ENCODE measurements around the gene AUTS2.
A peak's percentile ranks its signal among the peaks of the same experiment; 100 is the strongest.
"Not testable (repeated sequence)": the region's sequence is repeated elsewhere in the genome, so short reads cannot be mapped to it uniquely, and the experiment has no call there.

AUTS2 gene

DNA sequence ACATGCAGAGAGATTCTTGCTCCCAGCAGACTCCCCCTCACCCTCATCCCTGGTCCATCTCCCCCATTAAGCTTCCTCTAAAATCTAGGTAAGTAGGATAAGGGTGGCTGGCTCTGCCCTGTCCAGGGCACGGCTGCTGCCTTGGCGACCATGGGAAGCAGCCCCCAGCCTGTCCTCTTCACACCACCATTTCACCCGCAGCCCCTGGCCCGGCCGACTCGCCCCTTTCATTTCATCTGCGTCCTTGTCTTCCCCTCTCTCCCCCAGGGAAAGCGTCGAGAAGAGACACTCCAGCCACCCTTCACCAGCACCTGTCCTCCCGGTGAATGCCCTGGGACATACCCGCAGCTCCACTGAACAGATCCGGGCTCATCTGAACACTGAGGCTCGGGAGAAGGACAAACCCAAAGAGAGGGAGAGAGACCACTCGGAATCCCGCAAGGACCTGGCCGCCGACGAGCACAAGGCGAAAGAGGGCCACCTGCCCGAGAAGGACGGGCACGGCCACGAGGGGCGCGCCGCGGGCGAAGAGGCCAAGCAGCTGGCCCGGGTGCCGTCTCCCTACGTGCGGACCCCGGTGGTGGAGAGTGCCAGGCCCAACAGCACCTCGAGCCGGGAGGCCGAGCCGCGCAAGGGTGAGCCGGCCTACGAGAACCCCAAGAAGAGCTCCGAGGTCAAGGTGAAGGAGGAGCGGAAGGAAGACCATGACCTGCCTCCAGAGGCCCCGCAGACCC, 1191.4 kb downstream of the AUTS2 start:
- no peak for DNase-seq

DNA sequence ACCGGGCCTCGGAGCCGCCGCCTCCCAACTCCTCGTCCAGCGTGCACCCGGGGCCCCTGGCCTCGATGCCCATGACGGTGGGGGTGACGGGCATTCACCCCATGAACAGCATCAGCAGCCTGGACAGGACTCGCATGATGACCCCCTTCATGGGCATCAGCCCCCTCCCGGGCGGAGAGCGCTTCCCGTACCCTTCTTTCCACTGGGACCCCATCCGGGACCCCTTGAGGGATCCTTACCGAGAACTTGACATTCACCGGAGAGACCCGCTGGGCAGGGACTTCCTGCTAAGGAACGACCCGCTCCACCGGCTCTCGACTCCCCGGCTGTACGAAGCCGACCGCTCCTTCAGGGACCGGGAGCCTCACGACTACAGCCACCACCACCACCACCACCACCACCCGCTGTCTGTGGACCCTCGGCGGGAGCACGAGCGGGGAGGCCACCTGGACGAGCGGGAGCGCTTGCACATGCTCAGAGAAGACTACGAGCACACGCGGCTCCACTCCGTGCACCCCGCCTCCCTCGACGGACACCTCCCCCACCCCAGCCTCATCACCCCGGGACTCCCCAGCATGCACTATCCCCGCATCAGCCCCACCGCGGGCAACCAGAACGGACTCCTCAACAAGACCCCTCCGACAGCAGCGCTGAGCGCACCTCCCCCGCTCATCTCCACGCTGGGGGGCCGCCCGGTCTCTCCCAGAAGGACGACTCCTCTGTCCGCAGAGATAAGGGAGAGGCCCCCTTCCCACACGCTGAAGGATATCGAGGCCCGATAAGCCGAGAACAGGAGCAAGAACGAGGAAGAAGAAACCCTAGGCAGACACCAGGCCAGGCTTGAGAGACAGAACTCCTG, 1192.2 kb downstream of the AUTS2 start:
- DNase-seq = no peak

GRCh38 chr7:70791341-70791740, 1193.1 kb downstream of the AUTS2 start:
- DNase-seq = no peak

- DNase-seq = no peak
Measured at GRCh38 chr7:70793060-70793459, 1194.8 kb downstream of the AUTS2 start.

DNA sequence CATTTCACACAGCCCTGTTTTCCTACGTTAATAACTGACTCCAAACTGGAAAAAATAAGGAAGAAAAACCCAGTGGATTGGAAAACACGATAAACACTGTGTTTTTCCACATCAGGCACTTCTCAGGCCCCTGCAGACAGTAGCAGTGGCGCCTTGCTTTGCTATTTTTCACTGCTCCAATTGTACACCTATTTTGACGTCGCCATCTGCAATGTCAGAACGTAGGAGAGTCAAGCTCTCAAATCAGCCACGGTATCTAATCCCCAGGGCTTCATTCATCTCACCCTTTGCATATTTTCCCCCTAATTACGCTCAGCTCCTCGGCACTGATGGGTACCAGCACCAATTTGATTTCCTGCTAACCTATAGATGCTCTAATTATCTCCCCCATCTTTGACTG, 1195.5 kb downstream of the AUTS2 start:
- no peak for DNase-seq

DNA sequence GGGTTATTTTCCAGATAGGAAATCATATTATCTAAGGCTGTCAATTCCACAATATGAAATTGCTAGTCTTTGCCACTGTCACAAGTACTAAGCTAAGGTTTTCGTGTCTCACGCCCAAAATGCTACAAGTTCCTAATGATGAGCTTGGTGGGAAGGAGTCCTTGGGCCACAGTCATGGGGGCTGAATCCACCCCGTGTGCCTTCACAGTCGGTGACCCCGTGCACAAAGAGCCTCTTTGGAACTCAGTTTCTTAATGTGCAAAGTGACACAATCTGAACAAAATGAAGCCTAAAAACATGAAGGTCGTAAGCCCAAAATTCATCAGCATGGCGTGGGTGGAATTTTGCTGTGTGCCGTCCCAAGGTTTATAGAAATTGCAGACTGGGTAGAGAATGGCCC, 1196.7 kb downstream of the AUTS2 start:
- no peak for DNase-seq

DNA sequence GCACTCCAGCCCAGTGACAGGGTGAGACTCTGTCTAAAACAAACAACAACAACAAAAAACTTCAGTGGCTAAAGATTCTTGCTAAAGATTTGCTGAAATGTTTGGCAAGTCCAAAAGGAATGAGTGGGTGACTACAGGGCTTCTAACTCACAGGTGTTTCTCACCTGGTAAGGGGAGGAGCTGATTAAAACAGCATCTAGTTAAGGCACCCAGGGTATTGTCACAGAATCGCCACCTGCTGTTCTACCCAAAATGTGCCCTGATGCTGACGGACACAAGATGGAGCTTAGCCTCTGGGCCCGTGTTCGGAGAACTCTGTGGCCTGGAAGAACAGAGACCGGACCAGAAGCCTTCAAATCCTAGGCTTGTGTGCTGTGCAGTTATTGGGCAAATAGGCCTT, 1197.7 kb downstream of the AUTS2 start:
- DNase-seq = no peak

DNA sequence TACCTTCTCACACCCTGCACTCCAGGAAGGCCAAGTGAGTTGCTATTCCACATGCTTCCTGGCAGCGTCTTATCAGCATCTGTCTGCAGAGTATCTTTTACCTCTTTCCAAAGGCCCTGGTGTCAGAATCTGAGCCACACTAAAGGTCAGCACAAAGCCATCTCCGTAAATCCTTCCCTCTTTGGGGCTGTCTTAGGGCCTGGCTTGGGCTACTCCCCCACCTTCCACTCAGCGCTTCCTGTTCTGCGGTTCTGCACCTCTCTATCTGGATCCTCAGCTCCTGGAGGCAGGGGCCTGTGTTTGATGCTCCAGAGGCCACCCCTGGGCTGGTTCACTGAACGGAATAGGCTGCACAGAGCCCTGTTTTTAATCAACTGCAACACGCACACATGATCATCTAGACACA, 1198.8 kb downstream of the AUTS2 start:
- DNase-seq = no peak

DNA sequence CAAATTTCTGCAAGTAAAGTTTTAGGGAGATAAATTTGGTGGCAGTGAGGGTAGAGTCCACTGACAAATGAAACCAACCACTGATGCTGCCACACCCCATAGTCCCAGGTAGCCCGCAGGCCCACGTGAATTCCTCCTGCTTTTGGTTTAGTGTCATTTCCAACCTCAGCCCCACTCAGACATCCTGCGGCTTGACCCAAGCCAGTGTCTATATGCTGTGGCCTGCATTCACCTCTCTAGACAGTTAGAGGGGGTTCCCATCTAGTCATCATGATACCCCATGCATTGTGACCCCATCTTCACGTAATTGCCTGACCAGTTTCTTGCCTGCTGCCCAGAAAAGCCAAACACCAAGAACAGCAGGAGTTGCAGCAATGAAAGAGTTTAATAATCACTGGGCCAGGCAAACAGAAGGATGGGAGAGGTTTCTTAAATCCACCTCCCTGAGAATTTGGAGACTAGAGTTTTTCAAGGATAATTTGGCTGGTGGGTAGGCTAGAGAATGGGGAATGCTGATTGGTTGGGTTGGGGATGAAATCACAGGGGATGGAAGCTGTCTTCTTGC, 1201.6 kb downstream of the AUTS2 start:
- no peak for DNase-seq

GRCh38 chr7:70805360-70805759, 1207.1 kb downstream of the AUTS2 start:
- no peak for DNase-seq

DNA sequence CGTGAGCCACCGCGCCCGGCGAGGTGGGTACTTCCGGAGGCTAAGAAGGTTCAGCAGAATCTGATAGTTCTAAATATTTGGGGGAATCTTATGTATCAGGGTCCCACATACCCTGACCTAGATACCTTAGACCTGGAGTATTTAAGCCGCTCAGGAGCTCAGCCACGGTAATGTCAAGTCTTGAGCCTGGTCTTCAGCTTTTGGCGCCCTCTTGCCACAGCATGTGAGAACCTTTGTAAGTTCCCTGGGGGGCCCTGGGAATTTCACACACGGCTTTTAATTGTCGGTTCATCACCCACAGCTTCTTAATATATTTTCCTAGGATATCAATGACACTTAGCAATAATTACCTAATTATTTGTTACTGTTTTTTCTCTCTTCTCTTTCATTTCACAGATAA, 1209.4 kb downstream of the AUTS2 start:
- no peak for DNase-seq

- DNase-seq = no peak
Measured at GRCh38 chr7:70808876-70809275, 1210.6 kb downstream of the AUTS2 start.

GRCh38 chr7:70810558-70811139, 1212.4 kb downstream of the AUTS2 start:
- DNase-seq = no peak

GRCh38 chr7:70812511-70812910, 1214.2 kb downstream of the AUTS2 start:
- no peak for DNase-seq

DNA sequence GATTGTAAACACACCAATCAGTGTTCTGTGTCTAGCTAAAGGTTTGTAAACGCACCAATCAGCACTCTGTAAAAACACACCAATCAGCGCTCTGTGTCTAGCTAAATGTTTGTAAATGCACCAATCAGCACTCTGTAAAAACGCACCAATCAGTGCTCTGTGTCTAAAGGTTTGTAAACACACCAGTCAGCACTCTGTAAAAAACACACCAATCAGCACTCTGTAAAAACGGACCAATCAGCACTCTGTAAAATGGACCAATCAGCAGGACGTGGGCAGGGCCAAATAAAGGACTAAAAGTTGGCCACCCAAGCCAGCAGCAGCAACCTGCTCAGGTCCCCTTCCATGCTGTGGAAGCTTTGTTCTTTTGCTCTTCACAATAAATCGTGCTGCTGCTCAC, 1224.2 kb downstream of the AUTS2 start:
- not testable (repeated sequence) for DNase-seq

DNA sequence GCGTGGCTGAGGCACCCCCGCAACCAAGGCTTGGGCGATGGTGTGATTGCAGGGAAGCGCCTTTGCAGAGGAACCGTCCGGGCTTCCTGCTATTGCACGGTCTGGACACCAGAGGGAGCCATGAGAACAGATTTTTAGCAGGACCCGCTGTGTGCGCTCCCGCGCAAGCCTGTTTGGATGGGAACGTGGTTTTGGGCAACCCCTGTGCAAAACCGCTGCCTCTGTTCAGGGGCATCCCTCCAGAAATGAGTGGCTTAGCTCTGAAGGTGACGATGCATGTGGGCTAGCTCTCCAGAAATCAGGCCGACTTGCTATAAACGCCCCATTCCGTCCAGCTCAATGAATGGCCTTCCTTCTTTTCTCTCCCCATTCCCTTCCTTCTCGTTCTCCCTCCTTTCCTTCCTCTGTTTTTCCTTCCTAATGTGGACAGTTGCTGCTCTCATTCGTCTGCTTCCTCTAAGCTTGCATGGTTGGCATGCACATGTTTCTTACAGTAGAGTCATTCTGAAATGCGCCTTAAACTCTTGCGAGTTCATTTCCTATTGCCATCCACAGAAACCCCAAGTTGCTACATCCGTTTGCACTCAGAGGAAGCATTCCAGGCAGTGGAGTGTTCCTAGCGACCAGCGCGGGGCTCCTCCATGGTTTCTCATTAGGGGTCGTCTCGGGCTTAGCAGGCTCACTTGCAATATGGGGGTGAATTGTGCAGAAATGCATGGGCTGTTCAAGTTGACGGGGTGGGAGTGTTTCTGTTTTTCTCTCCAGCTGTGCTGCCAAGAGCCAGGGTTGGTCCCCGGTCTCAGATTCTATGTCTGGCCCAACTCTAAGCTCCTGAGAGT, 1231.2 kb downstream of the AUTS2 start:
- peak; percentile 65 for DNase-seq

GRCh38 chr7:70830060-70830395, 1231.8 kb downstream of the AUTS2 start:
- no peak for DNase-seq

GRCh38 chr7:70830426-70830825, 1232.2 kb downstream of the AUTS2 start:
- DNase-seq = no peak

DNA sequence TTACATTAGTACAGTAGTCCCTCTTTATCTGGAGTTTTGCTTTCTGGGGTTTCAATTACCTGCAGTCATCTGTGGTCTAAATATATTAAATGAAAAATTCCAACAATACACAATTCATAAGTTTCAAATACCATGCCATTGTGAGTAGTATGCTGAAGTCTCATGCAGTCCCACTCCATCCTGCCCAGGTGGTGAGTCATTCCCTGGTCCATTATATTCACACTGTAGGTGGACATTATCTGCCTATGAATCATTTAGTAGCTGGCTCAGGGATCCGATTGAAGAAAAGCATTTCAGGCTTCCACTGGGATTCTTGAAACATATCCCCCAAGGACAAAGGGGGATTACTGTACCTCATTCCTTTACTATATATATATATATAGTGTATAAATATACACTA, 1235.5 kb downstream of the AUTS2 start:
- no peak for DNase-seq

GRCh38 chr7:70834424-70834823, 1236.1 kb downstream of the AUTS2 start:
- no peak for DNase-seq

- DNase-seq = no peak
Measured at GRCh38 chr7:70835658-70836057, 1237.4 kb downstream of the AUTS2 start.

DNA sequence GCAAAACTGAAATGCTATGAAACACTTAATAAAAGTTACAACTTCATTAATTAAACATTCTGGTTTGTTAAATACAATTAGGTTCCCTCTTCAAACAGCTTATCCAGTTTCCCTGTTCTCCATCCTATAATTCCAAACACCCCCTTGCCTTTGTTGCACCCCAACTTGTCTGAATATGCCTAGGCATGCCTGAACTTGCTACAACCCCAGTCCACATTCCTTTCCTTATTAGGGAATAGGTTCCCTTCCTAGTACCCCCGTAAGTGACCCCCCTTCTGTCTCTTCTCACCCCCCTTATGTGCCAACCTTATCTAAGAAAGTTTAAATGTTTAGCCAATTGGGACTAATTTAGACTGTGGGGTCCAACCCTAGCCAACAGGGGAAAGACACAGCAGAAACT, 1238.0 kb downstream of the AUTS2 start:
- no peak for DNase-seq

GRCh38 chr7:70836946-70837345, 1238.7 kb downstream of the AUTS2 start:
- DNase-seq = no peak

Data from stimulated activated CD4-positive, alpha-beta T cell treated with anti-CD3 and anti-CD28 coated beads, Interleukin-4, amount 100 ng/mL, for 24 hours (primary cell).